Epithelial cell of esophagus (primary cell): ENCODE data around the gene POLR3G.
A peak's percentile ranks its signal among the peaks of the same experiment; 100 is the strongest.

Experiments
- DNase-seq: peaks from one replicate; pipeline ENCODE4 v3.0.0; 2010; ENCODE audit warnings: low read depth
- H3K4me3 ChIP-seq: 2 replicates; pipeline ENCODE4 v1.5.1; 2011; ENCODE audit warnings: mild to moderate bottlenecking, low read length, control low read depth
- TF ChIP-seq, protein P1 (sequence below): IDR thresholded peaks from 2 replicates; pipeline ENCODE4 v1.5.1; 2011; ENCODE audit warnings: low read depth, mild to moderate bottlenecking, low read length, control low read depth, inconsistent platforms; ENCODE audit not compliant: insufficient read depth; ENCODE audit errors: missing control alignments

The POLR3G gene

DNA sequence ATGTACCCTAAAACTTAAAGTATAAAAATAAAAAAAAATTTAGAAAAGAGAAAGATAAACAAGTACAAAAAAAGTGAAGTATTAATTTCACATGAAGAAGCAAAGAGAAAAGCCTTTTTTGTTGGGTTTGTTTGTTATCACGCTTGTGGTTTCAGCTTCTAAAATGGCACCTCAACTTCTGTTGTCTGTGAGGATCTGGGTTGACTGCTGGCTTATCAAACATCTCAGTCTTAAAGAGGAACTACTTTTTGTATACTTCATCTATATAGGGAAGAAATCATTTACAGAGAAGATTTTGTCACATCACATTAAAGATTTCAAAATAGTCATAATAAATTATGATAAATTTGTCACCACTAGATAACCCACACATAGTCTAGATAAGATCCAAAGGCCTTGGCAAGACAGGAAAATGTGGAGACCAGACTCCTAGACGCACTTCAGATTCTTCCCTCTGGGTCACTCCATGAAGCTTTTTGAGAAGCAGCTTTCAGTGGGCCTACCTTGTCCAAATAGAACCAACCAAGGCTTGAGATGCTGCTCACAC, 75.1 kb downstream of the POLR3G start:
- TF ChIP-seq, protein P1, sequence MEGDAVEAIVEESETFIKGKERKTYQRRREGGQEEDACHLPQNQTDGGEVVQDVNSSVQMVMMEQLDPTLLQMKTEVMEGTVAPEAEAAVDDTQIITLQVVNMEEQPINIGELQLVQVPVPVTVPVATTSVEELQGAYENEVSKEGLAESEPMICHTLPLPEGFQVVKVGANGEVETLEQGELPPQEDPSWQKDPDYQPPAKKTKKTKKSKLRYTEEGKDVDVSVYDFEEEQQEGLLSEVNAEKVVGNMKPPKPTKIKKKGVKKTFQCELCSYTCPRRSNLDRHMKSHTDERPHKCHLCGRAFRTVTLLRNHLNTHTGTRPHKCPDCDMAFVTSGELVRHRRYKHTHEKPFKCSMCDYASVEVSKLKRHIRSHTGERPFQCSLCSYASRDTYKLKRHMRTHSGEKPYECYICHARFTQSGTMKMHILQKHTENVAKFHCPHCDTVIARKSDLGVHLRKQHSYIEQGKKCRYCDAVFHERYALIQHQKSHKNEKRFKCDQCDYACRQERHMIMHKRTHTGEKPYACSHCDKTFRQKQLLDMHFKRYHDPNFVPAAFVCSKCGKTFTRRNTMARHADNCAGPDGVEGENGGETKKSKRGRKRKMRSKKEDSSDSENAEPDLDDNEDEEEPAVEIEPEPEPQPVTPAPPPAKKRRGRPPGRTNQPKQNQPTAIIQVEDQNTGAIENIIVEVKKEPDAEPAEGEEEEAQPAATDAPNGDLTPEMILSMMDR: no peak
- DNase-seq: no peak
- H3K4me3 ChIP-seq: no peak overlapping the region

DNA sequence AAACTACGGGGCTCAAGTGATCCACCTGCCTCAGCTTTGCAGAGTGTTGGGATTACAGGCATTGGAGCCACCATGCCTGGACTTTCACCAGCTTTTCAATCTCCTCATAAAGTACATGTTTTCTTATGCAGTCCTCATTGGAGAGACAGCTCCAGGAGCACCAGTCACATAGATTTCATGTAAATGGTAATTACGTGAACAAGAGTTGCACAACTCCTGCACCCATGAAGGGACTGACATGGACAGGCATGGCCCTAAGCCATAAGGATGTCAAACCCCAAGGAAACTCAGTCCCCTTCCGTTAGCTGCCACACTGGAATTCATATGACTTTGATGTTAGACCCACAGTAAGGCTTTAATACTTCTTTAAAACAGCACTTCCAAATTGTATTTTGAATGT, 76.3 kb downstream of the POLR3G start:
- no peak for DNase-seq
- TF ChIP-seq, protein P1: no peak

DNA sequence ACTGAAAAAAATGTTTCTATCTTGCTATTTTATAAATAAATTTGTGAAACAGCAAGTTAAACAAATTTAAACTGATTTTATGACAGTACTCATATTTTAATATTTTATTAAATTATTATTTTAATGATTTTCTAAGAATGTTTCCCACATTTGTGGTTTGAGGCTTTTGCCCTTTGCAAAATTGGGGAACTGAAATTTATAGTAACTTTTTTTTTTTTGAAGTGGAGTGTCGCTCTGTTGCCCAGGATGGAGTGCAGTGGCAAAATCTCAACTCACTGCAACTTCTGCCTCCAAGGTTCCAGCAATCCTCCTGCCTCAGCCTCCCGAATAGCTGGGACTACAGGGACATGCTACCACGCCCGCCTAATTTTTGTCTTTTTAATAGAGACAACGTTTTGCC, 76.7 kb downstream of the POLR3G start:
- DNase-seq: no peak
- TF ChIP-seq, protein P1: no peak
- H3K4me3 ChIP-seq: no peak overlapping the region

More for the DNA sequence above, 76.3 kb downstream of the POLR3G start:
- H3K4me3 ChIP-seq: no peak overlapping the region

GRCh38 chr5:90553711-90554110, 79.0 kb downstream of the POLR3G start:
- no peak overlapping the region for H3K4me3 ChIP-seq
- peak; percentile 41 for DNase-seq
- TF ChIP-seq, protein P1: no peak

GRCh38 chr5:90554358-90555006, 79.8 kb downstream of the POLR3G start:
- H3K4me3 ChIP-seq: no peak overlapping the region
- DNase-seq: no peak
- TF ChIP-seq, protein P1: no peak

DNA sequence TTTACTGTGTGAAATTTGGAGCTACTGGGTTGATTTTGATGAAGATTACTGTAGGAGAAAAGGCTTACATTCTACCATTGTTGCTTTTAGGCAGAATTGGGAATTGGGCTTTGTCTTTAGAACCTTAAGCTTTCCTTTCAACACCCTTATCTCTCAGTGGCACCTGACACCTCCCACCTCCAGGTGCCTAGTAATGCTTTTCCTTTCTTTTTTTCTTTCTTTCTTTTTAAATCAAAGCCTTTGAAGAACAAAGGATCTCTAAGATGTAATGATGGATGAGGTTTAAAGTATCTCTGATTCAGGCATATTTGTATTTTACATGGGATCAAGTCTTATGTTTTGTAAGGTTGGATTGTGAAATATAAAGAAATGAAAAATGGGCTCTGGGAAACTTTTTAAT, 81.0 kb downstream of the POLR3G start:
- no peak for DNase-seq
- H3K4me3 ChIP-seq: no peak overlapping the region
- TF ChIP-seq, protein P1: no peak

GRCh38 chr5:90557391-90557790, 82.7 kb downstream of the POLR3G start:
- no peak overlapping the region for H3K4me3 ChIP-seq
- TF ChIP-seq, protein P1: no peak
- DNase-seq: no peak
